Chondrocyte (in vitro differentiated cells): ENCODE results near the gene KIAA1549. TPM values are rescaled to one million over a fixed set of nuclear protein-coding genes. Genes with fewer than 3 reads are reported as not detected.

Source experiments
- DNase-seq: peaks from one replicate; pipeline ENCODE4 v3.0.0; 2021; ENCODE audit warnings: mixed read lengths, low spot score
- H3K27ac Mint-ChIP-seq: one replicate; pipeline ENCODE4 v1.8.0; 2021; ENCODE audit warnings: mild to moderate bottlenecking, moderate library complexity, mixed read lengths; ENCODE audit not compliant: unreplicated experiment
- H3K27me3 Mint-ChIP-seq: 2 replicates; pipeline ENCODE4 v1.8.0; 2021; ENCODE audit warnings: low read depth, mixed read lengths
- H3K36me3 Mint-ChIP-seq: 2 replicates; pipeline ENCODE4 v1.8.0; 2021; ENCODE audit warnings: low read depth, mixed read lengths
- H3K4me1 Mint-ChIP-seq: 2 replicates; pipeline ENCODE4 v1.8.0; 2021; ENCODE audit warnings: low read depth, mild to moderate bottlenecking, mixed read lengths
- H3K4me3 Mint-ChIP-seq: one replicate; pipeline ENCODE4 v1.8.0; 2021; ENCODE audit warnings: mild to moderate bottlenecking, moderate library complexity, mixed read lengths; ENCODE audit not compliant: unreplicated experiment
- H3K9me3 Mint-ChIP-seq: 2 replicates; pipeline ENCODE4 v1.8.0; 2021; ENCODE audit warnings: low read depth, mixed read lengths
- total RNA-seq: library from RNA; stranded (reverse); gene quantifications from 3 replicates; pipeline ENCODE4 v1.2.1, GENCODE V29; 2021
- TF ChIP-seq, protein P1 (sequence below): fragments of 200-600 bp; sonication (generic); IDR thresholded peaks from 2 replicates; pipeline ENCODE4 v1.5.0; 2021; ENCODE audit warnings: antibody characterized with exemption, mild to moderate bottlenecking, moderate library complexity

Gene KIAA1549
- total RNA-seq, 1 donor from 2014 or later: 9.2 TPM

DNA sequence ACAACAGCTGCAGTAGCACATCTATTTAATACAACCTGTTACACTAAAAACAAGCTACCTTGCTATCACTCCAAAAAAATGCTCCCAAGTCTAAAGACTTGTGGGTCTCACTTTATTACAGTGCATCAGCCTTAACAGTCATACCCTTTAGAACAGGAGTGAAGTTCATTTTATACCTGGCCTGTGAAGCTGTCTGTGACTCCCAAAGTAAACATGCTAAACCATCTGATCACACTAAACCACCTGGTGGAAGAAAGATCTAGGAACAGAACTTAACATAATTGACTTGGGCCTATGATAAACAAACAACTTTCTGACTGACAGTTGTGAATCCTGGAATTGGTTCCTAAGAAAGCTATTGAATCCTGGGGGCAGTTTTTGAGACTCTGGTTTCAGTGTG, 102.3 kb downstream of the KIAA1549 start:
- Mint-ChIP-seq H3K36me3 (peaks cover 2% of the 10 kb centered on the region), H3K4me1 (peaks cover 11% of the 10 kb centered on the region), H3K27ac (no peak overlapping the region), H3K9me3 (no peaks in the 10 kb centered on the region), H3K27me3 (no peaks in the 10 kb centered on the region), H3K4me3 (no peak overlapping the region)
- DNase-seq: no peak
- TF ChIP-seq, protein P1, sequence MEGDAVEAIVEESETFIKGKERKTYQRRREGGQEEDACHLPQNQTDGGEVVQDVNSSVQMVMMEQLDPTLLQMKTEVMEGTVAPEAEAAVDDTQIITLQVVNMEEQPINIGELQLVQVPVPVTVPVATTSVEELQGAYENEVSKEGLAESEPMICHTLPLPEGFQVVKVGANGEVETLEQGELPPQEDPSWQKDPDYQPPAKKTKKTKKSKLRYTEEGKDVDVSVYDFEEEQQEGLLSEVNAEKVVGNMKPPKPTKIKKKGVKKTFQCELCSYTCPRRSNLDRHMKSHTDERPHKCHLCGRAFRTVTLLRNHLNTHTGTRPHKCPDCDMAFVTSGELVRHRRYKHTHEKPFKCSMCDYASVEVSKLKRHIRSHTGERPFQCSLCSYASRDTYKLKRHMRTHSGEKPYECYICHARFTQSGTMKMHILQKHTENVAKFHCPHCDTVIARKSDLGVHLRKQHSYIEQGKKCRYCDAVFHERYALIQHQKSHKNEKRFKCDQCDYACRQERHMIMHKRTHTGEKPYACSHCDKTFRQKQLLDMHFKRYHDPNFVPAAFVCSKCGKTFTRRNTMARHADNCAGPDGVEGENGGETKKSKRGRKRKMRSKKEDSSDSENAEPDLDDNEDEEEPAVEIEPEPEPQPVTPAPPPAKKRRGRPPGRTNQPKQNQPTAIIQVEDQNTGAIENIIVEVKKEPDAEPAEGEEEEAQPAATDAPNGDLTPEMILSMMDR: no peak

DNA sequence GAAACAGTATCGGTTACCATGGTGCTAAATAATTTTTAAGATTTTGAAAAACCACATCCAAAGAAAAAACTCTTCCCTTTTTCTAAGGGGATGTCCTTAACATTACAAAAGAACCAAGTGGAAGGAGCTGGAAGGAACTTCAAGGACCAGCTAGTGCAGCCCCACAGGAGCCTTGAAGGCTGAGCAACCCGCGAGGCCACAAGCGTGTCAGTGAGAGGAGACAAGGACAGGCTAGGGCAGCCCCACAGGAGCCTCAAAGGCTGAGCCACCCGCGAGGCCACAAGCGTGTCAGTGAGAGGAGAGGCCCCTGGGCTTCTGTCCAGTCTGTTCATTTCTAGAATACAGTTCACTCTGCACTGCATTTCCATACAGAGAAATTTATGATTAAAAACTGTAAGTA, 103.1 kb downstream of the KIAA1549 start:
- no peak overlapping the region for H3K4me3 Mint-ChIP-seq
- no peak for DNase-seq
- no peak overlapping the region for H3K27ac Mint-ChIP-seq
- H3K9me3 Mint-ChIP-seq: no peaks in the 10 kb centered on the region
- H3K27me3 Mint-ChIP-seq: no peaks in the 10 kb centered on the region
- TF ChIP-seq, protein P1: no peak
- H3K4me1 Mint-ChIP-seq: peaks cover 12% of the 10 kb centered on the region
- peaks cover 2% of the 10 kb centered on the region for H3K36me3 Mint-ChIP-seq

GRCh38 chr7:138876326-138876725, 104.9 kb downstream of the KIAA1549 start:
- Mint-ChIP-seq H3K27ac (no peak overlapping the region), H3K4me1 (peaks cover 18% of the 10 kb centered on the region), H3K27me3 (no peaks in the 10 kb centered on the region), H3K36me3 (peaks cover 2% of the 10 kb centered on the region), H3K9me3 (no peaks in the 10 kb centered on the region), H3K4me3 (no peak overlapping the region)
- TF ChIP-seq, protein P1: no peak
- DNase-seq: no peak

DNA sequence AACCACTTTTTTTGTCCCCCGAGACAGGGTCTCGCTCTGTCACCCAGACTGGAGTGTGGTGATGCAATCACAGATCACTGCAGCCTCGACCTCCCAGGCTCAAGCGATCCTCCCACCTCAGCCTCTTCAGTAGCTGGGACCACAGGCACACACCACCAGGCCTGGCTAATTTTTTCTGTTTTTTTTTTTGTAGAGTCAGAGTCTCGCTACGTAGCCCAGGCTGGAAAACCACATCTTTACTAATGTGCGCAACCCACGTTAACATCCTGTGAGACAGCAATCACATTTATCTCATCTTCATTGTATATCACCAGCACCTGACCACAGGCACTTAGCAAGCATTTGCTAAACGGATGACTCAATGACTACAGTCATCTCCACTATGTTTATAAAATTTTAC, 105.4 kb downstream of the KIAA1549 start:
- TF ChIP-seq, protein P1: no peak
- peak overlapping the region; percentile 33 for H3K27ac Mint-ChIP-seq
- peaks cover 3% of the 10 kb centered on the region for H3K36me3 Mint-ChIP-seq
- H3K9me3 Mint-ChIP-seq: no peaks in the 10 kb centered on the region
- no peak overlapping the region for H3K4me3 Mint-ChIP-seq
- DNase-seq: no peak
- H3K4me1 Mint-ChIP-seq: peaks cover 18% of the 10 kb centered on the region
- H3K27me3 Mint-ChIP-seq: no peaks in the 10 kb centered on the region

GRCh38 chr7:138873220-138873892, 107.8 kb downstream of the KIAA1549 start:
- Mint-ChIP-seq H3K9me3 (no peaks in the 10 kb centered on the region), H3K4me3 (no peak overlapping the region), H3K27ac (no peak overlapping the region), H3K27me3 (no peaks in the 10 kb centered on the region), H3K4me1 (peaks cover 24% of the 10 kb centered on the region), H3K36me3 (peaks cover 9% of the 10 kb centered on the region)
- DNase-seq: no peak
- TF ChIP-seq, protein P1: no peak
